Fibroblast of peridontal ligament (primary cell): ENCODE data around the gene EIF5.

Experiments used
- DNase-seq: peaks from one replicate; pipeline ENCODE4 v3.0.0-alpha.2; 2010; ENCODE audit errors: extremely low read depth

EIF5 gene

DNA sequence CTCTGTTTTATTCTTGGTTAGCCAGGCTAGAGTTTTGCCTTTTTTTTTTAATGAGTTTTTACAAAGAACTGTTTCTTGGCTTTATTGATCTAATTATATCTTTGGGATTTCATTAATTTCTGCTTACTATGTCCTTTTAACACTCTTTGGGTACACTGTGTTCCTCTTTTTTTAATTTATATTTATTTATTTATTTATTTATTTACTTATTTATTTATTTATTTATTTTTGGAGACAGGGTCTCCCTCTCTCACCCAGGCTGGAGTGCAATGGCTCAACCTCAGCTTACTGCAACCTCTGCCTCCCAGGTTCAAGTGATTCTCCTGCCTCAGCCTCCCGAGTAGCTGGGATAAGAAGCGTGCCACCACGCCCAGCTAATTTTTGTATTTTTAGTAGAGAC lies 36.0 kb downstream of the EIF5 start:
- no peak for DNase-seq

DNA sequence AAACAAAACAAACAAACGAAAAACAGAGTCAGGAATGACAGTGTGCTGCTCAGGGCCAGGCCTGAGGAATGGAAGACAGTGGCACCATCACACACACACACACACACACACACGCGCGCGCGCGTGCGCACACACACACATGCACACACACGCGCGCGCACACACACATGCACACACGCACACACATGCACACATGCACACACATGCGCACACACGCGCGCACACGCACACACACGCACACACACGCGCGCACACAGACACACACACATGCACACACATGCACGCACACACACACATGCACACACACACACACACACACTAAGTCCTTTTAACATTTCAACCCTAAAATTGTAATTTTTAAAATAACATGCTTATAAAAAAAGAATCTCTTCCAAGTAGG lies 38.0 kb downstream of the EIF5 start:
- no peak for DNase-seq

DNA sequence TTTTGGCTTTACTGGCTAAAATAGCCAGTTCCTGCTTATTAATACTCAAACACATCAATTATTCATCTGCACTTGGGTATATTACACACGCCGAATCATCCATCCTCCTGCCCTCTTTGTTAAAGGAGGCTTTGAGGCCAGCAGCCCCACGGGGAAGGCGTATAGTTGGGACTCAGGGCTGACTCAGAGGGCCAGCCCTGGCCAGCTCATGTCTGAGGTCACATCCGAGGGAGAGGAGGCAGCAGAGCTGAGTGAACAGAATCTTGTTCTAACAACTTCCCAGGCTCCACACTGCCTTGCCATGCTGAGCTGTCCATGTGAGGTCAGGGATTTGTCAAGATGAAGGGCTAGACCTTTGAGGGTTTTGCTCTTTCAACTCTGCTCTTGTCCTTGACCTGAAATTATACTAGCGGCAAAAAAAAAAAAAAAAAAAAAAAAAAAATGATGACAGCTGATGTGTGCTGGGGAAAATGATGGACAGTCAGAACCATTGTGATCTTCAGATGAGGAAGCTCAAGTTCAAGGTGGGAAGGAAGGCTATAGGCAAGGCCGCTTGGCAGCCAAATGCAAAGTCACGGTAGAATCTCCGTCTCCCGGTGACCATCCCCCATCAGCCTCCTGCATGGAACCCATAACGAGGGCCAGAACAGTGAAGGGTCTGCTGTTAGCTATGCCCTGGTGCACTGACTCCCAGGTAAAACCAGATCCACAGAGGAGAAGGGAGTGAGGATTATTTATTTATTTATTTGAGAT lies 38.7 kb downstream of the EIF5 start:
- peak; percentile 83 for DNase-seq

DNA sequence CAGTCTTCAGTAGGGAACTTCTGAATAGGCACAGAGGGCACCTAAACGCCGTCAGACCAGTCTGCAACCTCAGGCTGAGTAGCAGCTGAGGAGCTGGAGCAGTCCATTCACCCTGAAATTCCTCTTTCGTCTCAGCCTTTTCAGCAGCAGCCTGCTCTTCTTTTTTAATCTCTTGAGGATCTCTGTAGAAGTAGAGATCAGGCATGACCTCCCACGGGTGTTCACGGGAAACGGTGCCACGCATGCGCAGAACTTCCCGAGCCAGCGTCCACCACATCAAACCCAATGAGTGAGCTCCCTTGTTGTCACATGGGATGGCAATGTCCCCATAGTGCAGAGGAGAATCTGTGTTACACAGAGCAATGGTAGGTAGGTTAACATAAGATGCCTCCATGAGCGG lies 40.1 kb downstream of the EIF5 start:
- no peak for DNase-seq

DNA sequence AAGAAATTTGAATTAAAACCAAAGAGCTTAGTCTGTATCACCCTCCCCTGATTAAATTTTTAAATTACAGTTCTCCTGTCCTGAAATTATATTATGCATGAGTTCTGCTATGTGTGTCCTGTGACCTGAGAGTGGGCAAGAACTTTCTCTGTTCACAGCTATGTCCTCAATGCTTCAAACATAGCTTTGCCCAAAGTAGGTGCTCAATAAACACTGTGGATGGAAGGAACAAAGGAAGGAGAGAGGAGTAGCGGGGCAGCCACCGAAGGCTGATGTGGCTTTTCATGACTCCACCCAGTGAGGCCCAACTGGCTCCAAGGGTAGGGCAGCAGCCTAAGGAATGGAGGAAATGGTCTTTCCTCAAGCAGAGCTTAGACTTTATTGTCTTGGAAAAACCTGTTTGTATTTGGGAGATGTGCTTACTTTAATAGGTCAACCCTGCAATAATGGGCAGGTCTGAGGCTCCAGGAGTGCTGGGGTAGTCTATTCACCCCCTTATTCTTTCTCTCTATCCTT lies 43.5 kb downstream of the EIF5 start:
- no peak for DNase-seq

DNA sequence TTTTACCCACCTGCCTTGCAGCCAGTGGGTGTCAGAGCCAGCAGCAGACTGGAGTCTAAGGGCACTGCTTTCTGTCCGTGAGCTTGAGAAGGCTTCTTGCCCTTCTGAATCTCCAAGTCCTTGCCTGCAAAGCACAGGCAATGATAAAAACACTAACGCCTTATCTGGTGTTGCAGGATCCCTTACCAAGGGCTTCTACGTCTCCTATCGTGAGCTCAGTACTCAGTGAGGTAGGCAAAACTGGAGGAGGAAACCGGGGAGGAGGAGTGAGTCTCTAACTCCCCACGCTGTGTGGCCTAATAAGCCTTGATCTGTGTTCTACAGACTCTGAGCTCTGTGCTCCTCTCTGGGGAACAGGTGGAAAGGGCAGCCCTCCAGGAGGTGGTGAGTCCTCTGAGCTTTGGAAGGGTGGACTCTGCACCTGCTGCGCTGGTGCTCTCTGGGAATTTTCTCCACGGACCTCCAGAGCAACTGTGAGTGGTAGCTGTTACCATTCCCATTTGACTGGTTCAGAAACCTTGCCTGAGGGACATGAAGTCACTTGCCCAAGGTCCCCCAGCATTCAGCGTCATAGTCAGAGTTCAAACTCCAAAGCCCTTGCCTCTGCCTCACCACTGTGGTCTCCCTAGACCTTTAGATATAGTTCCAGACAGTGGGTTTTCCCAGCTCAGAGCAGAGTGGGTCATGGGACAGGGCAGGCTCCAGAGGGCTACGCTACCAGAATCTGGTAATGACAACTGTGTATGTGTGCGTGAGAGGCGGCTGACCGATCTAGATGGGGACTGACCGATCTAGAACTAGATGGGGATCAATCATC lies 44.2 kb downstream of the EIF5 start:
- no peak for DNase-seq

DNA sequence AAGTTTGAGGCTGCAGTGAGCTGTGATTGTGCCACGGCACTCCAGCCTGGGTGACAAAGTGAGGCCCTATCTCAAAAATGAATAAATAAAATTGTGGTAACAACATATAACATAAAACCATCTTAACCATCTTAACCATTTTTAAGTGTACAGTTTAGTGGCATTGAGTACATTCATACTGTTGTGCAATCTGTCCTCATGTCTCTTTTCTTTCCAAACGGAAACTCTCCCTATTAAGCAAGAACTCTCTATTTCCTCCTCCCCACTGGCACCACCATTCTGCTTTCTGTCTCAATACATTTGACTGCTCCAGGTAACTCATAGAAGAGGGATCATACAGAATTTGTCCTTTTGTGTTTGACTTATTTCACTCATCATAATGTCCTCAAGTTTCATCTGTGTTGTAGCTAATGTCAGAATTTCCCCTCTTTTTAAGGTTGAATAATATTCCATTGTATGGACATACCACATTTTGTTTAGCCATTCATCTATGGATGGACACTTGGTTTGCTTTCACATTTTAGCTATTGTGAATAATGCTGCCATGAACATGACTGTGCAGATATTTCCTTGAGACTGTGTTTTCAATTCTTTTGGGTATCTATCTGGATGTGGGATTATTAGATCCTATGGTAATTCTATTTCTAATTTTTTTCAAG lies 46.8 kb downstream of the EIF5 start:
- DNase-seq: no peak

DNA sequence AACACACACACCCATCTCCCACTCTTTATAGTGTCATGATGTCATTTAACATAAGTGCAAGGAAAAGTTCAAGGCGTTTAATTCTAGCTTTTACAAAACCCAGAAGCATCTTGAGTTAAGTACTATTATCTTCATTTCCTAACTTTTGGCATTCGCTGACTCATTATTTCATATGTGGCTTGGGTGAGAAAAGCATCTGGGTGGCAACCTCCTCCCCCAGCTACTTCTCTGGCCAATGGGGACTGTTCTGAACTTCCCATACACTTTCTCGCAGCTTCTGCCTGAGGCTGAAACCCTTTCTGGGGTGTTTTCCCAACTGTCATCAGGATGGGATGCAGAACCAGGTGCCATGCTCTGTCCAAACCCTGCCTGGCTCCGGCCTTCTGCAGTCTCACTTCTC lies 48.3 kb downstream of the EIF5 start:
- peak; percentile 42 for DNase-seq

DNA sequence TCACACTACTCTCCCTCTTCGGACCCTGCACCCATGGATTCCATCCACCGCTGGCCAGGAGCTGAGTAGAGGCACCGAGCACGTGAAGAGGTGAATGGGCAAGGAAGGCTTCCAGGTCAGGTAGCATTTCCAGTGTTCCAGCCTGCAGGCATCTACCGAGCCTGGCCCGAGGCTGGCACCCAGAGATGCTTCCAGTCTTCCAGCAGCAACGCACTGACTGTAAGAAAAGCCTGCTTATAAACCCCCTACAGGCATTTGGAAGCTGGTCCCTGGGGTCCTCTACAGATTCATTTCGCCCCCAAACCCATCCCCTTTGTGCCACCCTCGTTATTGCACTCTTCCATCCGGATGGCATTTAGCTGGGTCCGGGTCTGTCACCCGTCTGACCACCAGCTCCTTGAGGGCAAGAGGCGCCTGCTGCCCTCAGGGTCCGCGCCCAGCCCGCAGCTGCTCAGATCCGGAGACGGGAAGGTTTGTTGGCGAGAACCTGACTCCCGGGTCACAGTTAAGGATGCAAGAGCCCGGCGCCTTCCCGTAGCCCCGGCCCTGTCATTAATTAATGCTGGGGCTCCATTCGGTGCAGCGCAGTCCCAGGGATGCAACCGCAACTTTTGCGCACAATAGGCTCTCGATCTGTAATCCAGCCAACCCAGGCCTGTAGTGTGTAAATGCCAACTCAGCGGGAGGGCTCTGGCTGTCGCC lies 50.6 kb downstream of the EIF5 start:
- no peak for DNase-seq

DNA sequence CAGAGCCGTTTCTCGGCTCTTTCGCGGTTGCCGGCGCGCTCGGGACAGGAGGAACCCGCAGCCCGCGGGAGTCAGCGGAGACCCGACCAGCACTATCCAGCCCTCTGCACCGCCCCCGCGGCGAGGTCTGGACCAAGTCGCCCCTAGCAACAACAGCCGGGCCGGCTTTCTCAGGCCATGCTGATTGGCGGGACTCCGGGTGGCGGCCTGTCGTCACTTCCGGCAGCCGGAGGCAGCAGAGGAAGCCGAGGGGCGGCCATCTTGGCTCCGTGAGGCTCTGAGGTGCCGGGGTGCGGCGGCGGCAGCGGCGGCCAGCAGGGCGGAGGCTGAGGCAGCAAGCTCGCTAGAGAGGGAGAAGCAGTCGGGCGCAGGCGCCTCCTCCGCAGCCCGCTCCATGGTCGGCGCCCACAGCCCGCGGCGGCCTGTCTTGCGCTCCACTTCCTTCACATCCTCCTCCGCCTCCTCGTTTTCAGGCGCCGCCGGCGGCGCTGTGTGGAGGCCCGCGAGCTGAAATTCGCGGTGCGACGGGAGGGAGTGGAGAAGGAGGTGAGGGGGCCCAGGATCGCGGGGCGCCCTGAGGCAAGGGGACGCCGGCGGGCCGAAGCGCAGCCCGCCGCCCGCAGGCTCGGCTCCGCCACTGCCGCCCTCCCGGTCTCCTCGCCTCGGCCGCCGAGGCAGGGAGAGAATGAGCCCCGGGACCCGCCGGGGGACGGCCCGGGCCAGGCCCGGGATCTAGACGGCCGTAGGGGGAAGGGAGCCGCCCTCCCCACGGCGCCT lies 51.3 kb downstream of the EIF5 start, which contains the start of gene MARK3:
Gene MARK3, plus strand, starts transcription at position 264 of the 777 bp plus-strand sequence. CDS start 615 bp downstream, outside the sequence.
- DNase-seq: peak; percentile 93

DNA sequence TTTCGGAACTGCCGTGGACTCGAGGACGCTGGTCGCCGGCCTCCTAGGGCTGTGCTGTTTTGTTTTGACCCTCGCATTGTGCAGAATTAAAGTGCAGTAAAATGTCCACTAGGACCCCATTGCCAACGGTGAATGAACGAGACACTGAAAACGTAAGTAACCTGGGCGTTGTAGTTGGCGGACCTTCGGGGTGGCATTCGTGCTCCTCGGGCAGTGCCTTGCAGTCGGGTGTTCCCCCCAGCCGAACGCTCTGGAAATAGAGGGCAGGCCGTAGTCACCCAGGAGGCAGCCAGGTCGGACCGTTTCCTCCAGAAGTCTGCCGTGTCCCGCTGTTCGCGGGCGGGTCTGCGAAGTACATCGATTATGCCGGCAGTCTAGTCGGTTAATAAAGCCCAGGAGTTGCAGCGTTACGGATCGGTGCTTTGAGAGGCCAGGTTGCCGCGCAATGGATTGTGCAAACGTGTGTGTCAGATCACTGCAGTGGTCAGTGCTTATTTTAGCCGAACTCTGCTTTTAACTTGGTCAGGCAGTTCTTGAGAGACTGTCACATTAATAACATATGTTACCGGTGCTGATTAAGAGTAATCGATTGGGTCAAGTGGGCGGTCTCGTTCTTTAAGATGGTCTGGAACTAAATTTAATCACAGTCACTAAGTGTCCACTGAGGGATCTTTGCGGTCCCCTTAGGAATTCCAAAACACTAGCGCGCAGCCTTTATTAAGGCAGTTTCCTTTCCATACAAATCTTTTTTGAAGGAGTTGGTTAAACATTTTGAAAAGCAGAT lies 52.1 kb downstream of the EIF5 start:
- peak; percentile 36 for DNase-seq

DNA sequence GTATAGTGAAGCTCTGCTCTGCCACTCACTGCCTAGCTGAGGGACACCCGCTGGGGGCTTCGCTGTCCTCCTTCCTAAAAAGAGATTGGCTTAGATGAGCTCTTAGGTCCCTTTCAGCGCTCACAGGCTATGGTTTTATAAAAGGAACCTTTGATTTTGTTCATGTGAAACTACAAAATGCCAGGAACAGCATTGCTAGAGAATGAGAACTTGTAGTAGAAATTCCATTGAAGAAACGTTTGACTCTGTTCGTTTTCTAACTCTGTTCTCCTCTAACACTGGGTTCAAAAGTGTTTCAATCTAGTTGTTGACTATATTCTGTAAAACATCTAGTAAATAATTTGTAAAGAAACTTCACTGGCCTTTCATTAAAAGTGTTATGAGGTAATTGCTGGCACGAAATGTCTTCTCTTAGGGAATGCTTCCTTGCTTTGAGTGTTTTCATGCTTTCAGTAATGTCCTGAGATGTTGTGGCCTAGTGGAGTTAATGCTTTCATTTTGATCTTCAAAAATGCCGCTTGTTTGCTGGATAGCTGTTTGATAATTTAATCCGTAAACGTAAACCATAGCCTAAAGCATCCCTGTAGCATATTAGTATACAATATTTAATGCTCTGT lies 52.8 kb downstream of the EIF5 start:
- peak; percentile 50 for DNase-seq

DNA sequence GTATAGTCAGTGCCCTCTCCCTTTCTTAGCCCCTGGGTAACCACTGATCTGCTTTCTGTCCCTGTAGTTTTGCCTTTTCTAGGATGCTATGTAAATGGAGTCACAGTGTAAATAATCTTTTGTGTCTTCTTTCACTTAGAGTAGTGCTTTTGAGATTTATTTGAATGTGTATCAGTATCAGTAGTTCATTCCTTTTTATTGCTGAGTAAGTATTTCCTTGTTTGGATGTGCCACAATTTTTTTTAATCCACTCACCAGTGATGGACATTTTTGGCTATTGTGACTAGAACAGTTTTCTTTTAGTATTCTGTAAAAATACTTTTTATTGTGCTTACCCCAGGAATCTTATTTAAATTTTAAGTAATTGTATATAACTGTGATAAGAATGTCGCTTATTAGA lies 54.6 kb downstream of the EIF5 start:
- no peak for DNase-seq

DNA sequence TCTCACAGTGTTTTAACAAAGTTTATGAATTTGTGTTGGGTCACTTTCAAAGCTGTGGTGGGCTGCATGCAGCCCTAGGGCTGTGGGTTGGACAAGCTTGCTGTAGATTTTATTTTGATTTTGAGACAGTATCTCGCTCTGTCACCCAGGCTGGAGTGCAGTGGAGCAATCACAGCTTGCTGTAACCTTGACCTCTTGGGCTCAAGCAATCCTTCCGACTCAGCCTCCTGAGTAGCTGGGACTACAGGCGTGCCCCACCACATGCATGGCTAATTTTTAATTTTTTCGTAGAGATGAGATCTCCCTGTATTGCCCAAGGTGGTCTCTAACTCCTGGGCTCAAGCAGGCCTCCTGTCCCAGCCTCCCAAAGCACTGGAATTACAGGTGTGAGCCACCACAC lies 56.6 kb downstream of the EIF5 start:
- no peak for DNase-seq

DNA sequence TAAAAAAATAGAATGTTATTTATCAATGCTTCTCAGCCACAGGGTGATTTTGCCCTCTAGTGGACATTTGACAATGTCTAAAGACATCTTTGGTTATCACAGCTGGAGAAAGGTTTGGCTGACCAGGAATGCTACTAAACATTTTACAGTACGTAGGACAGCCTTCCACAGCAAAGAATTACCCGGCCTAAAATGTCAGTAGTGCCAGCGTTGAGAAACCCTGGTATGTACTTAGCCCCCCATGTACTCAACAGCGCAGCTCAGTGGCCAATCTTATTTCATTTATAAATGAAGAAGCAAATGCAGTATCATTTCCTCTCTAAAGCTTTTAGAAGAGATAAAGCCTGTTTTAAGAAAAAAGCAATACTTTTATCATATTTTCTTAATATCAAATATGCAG lies 57.0 kb downstream of the EIF5 start:
- DNase-seq: peak; percentile 92

DNA sequence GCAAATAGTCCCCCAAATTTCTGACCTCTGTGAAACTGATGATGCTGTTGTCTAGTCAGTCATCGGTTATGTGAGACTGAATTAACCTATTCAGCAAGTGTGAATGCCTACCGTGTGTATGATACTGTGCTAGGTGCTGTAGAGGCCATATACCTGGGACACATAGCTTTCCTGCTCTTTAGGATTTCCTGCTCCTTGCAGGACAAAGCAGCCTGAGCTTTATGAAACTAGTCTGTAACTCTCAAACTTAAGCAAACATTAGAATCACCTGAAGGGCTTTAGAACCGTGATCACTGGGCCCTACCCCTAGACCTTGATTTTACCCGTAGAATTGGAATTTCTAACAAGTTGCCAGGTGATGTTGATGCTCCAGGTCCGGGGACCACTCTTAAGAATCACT lies 58.1 kb downstream of the EIF5 start:
- no peak for DNase-seq

DNA sequence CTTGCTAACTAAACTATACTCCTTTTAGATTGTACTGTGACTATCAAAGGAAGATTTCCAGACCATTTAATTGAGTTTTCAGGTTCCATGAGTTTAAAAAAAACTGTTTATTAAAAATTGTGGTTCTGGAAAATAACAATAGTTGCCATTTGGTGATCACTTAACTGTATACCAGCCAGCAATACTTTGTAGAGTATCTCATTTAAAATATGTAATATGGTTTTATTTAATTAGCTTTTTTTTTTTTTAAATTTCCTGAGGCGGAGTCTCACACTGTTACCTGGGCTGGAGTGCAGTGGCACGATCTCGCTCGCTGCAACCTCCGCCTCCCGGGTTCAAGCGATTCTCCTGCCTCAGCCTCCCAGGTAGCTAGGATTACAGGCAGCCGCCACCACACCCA lies 58.5 kb downstream of the EIF5 start:
- no peak for DNase-seq

DNA sequence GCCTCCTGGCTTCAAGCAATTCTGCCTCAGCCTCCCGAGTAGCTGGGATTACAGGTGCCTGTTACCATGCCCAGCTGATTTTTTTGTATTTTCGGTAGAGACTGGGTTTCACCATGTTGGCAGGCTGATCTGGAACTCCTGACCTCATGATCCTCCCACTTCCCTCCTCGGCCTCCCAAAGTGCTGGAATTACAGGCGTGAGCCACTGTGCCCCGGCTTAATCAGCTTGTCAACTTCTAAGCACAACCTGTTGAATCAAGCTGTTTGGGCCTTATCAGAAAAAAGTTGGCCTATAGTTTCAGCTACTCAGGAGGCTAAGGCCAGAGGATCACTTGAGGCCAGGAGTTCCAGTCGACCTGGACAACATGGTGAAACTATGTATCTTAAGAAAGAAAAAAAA lies 59.0 kb downstream of the EIF5 start:
- no peak for DNase-seq

DNA sequence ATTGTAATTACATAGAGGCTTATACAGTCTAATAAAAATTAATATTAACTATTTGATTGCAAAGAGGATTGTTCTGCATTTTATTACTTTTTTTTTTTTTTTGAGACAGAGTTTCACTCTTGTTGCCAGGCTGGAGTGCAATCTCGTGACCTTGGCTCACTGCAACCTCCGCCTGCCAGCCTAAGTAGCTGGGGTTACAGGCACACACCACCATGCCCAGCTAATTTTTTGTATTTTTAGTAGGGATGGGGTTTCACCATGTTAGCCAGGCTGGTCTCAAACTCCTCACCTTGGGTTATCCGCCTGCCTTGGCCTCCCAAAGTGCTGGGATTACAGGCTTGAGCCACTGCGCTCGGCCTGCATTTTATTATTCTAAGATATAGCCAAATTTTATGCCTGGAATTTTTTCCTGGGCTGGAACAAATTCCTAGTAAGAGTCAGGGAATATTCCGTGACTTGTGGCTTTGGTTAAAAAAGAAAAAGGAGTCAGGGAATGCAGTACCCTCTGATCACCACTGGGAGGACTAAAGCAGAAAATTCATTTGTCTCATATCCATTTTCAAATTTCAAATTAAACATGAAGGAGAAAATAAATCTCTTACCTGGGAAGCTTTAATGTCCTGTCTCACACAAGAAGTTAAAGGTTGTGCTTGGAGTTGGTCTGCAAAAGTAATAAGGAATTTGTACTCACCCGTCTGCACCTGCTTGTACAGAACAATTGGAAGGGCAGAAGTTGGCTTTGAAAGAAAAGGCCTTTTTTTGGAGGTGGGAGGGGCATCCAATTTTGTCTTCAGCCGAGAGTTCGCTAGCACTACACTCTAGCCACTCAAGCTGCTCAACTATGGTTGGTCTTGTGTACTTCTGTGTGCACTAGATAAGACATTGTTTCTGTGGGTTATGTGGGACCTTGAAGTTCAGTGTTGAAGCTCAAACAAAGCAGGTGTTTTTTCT lies 59.9 kb downstream of the EIF5 start:
- peak; percentile 83 for DNase-seq
